Activated T-helper 9 cell treated with anti-CD3 and anti-CD28 coated beads, Interleukin-2, amount 50 U/mL, for 16 hours (primary cell): ENCODE results near the gene TESK1.
A peak's percentile ranks its signal among the peaks of the same experiment; 100 is the strongest.

Source experiments
- DNase-seq: peaks from one replicate; pipeline ENCODE4 v3.0.0-alpha.2; 2020; ENCODE audit warnings: low read depth

TESK1 gene

GRCh38 chr9:35646533-35647265 lies 41.6 kb downstream of the TESK1 start:
- peak; percentile 89 for DNase-seq

DNA sequence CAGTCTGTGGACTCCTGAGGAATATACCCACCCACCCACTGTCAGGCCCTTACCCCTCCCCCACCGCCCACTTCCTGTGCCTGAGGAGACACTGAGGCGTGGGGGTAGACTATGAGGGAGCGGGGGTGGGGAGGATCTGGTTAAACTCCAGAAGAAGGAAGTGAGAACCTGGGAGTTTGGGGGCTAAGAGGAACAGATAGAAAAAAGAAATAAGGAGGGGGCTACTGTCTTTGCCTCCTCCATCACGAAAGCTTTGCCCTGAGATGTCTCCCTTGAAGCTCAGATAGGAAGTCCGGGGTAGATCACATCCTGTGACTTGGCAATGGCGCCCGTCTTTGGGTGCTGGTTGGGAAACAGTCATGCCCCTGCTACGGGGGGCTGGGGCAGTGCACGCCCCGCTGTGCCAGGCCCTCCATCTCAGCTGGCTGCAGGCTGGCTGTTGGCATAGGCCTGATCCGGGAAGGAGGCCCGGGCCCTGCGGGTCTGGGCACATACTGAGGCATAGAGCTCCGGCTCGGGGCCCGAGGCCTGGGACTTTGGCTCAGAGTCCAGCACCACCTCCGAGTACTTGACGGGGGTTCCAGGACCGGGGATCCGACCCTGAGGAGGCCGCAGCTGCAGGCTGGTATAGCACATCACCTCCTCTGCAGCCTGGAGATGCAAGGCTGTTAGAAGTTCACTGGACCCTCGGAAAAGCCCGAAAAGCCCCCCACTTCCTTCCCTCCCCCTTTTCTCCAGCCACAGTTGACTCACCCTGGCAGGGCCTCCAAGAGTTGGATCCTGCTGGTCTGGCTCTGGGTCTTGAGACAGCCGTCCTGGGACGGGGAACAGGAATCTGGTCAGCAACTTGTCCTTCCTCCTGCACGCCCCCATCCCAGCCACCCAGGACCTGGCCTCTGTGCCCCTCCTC lies 44.6 kb downstream of the TESK1 start:
- DNase-seq = no peak

DNA sequence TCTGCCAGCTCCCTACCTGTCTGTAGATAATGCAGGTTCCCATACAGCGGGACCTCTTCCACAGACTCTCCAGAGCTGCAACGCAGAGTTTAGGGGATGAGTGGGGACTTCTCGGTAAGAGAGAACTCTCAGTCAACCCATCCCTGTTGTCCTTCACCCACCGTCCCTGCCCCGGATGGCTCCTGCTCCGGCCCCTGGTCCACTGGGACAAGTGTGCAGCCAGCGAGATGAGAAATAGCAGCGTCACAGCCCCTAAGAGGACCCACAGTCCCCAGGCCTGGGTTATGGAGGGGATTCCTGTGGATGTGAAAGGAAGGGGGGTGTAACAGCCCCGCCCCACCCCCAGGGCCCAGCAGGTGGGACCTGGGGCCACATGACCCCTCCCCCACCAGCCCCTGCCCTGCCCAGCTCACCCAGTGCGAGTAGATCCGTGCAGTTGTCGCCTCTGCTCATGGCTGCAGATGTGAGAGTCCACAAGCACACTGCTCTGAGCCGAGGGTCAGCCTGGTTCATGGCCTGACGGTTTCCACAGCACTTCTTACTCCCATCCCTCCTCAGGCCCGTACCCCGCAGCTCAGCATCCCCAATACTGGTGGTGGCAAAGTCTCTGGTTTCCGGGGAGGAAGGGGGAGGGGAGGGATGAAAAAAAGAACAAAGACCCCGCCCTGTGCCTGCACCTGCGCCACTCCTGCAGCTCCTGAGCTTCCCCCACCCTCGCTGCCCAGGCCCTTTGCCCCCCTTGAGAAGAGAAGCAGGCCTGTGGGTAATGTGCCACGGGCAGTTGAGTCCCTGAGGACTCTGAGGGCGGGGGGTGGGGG lies 45.5 kb downstream of the TESK1 start, which contains the start of gene SIT1:
SIT1 (minus strand) TSS at position 591 of the 818 bp plus-strand sequence; CDS start at position 513, 78 bp downstream.
- no peak for DNase-seq

GRCh38 chr9:35651956-35652828 lies 47.1 kb downstream of the TESK1 start:
- no peak for DNase-seq

- no peak for DNase-seq
Observed at GRCh38 chr9:35652829-35653209, 47.8 kb downstream of the TESK1 start.

GRCh38 chr9:35653611-35654010 lies 48.5 kb downstream of the TESK1 start:
- DNase-seq = no peak

- no peak for DNase-seq
Observed at GRCh38 chr9:35656348-35656747, 51.3 kb downstream of the TESK1 start.

GRCh38 chr9:35656831-35657545 lies 51.9 kb downstream of the TESK1 start:
- no peak for DNase-seq

GRCh38 chr9:35657546-35658136 lies 52.6 kb downstream of the TESK1 start, which contains the start of gene RMRP:
RMRP (minus strand) TSS chr9:35658019.
- DNase-seq = peak; percentile 89

- DNase-seq = peak; percentile 78
Observed at GRCh38 chr9:35658137-35658967, 53.3 kb downstream of the TESK1 start, which contains the start of gene CCDC107. CCDC107 (plus strand) TSS chr9:35658292; CDS start chr9:35658380, 88 bp downstream.

- DNase-seq = no peak
Observed at GRCh38 chr9:35658968-35659220, 53.8 kb downstream of the TESK1 start.

DNA sequence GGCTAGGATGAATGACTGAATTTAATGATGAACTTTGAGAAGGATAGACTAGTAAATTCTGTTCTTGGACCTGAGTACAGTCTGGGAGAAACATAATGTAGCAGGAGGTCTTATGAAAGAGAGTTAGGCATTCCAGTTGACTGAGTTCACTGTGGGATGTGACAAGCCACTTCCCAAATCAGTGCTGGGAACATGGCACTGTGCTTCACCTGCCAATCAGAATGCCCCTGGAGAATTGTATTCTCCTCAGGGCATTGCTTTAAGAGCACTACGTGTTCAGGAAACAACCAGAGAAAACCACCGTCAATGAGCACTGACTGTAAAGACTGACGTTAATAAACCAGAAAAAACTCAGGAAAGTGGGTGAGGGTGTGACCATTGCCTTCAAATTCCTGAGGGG lies 54.3 kb downstream of the TESK1 start:
- DNase-seq = no peak
